ENCODE results near the gene CIZ1.

The CIZ1 gene

DNA sequence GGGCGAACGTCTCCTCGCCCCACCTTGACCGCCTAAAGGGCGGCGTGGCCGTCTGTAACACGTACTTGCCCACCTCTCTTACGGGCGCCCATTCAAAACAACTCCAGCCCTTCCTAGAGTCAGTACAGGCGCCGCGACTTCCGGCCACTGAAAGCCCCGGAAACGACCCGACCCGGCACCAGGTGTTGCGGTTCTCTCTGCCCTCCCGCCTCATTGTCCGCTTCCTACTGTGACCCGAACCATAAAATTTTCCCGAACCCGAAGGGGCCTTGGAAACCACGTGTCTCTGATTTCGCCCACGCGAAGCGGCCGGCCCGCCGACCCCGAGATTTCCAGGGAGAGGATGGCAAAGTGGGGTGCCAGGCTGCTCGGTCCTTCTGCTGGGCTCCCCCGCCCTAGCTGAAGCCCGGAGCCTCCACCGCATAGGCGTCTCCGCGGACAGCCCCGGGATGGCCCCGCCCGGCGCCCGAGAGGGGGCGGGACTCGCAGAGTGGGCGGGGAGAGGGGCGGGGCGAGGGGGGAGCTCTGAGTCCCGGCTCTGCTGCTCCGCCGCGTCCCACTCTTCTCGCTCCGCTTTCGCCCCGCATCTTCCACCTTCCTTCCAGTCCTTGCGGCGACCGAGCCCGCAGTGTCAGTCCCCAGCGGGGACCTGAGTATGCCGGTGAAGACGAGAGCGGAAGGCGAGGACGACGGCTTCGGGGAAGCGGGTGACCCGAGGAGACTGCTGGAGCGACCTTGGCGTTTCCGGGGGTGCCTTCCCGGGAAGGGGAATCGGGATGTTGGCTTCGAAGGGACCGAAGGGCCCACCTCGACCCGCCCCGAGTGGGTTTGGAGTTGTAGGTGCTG is 63.2 kb downstream of the CIZ1 start:
- peak in 55 of 56 donors; percentile 55 to 97 (median 86) for DNase-seq

DNA sequence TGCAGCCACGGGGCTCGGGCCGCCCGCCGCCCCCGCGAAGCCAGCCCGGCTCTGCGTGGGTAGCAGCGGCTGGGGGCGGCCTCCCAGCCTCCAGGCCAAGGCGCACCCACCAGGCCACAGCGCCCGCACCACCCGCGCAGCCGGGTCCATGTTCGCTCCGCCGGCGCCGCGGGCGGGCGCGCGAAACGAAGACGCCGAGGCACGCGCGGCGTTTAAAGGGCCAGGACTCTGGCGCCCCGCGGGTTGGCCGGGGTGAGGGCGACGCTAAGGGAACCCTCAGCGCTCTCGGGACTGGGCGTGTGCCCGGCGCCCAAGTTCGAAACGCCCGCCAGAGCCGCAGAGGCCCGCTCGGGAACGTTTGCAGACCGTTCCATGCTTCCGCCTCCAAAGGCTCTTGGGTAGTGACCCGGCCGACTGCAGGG is 63.8 kb downstream of the CIZ1 start, which contains the start of gene PTGES2:
PTGES2 (minus strand) TSS at position 162 of the 422 bp plus-strand sequence; CDS start at position 150, 12 bp downstream.
- peak in 52 of 56 donors; percentile 15 to 88 (median 74) for DNase-seq

DNA sequence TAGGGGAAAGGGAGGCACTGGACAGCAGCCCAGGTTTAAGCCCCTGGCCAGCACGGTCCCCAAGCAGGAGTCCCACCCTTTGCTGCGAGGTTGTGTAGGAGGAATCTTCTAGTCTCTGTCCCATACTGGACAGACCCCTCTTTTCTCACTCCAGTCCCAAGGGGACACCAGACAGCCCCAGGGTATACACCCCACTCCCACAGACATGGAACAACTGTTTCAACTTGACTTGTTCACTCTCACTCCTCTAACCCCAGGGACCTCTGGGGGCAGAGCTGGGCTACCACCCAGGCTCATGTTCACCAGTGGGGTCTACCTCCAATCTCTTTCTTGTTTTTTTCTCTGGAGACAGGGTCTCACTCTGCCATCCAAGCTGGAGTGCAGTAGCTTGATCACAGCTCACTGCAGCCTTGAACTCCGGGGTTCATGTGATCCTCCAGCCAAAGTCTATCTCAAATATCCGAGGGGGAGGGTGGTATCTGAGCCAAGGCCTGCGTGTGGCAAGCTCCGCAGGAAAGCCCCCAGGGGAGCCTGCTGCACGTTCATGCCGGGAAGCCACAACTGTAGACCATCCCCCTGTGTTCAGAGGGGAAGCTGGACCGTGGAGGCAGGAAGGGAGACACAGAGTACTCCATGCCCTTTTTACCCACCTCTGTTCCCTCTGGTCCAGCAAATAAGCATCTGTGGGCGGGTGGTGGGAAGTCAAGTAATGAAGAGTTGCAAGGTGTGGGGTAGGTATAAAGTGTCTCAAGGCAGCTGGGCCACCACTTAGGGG is 65.6 kb downstream of the CIZ1 start:
- no peak for DNase-seq

DNA sequence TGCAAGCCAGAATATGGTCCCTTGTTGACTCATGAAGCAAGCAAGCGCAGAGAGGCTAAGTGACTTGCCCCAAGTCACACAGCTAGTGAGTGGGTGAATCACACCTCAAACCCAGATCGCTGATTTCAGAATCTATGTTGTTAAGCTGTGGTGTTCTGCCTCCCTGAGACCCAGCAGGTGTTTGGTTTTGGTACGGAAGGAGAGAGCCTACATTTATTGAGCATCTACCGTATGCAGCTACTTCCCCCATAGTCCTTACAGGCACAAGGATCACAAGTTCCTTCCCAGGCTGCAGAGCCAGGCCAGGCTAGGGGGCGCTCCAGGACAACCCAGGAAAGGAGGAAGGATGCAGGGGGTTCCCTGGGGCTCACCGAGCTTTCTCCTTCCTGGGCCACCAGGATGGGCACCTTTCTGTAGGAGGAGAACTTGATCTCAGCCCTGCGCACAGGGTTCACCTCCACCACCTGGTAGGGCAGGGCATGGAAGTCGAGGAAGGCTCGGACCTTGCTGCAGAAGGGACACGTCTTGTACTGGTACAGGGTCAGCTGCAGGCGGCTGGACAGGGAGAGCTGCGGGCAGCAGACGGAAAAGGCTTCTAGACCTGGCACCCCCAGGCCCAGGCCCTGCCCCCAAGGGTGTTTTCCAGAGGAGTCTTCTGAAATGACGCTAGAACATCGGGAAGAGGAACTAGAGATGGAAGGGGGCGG is 66.3 kb downstream of the CIZ1 start:
- DNase-seq, result peak in 24 of 56 donors; percentile 9 to 65 (median 32)

DNA sequence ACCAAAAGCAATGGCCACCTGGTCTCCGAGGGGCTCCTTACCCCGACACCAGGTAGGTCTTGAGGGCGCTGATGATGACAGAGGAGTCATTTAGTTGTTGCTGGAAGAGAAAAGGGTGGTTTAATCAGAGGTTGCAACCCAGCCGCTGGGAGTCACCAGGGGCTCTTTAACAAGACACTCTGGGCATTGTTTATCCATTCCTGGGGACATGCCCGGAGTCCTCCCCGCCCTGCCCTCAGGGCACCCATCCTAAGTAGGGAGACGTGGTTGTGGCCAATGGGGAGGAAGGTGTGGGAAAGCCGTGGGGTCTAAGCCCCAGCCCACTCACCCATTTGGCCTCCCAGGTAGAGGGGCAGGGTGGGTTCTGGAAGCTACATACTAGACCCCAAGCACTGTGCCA is 66.9 kb downstream of the CIZ1 start:
- no peak for DNase-seq

DNA sequence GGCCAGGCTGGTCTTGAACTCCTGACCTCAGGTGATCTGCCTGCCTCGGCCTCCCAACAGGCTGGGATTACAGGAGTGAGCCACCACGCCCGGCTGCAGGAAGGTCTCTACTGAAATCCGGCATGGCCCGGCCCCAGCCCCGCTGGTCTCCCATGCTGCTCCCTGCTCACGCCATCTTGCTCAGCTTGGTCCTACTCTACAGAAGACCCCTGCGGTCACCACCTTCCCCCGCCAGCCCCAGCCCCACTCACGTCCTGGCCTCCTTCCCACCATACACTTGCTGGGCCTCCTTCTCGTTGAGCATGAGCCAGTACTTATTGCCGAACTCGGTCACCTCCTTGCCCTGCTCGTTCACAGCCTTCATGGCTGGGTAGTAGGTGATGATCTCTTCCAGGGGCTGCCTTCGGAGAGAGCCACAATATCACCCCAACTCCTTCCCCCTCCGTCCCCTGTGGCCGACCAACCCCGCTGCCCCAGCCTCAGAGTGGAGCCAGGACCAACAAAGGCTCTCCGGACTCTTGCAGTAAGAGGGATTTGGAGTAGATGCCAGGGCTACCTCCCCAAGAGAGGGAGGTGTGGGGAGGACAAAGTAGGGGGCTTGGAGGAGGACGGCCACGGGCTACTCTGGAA is 67.8 kb downstream of the CIZ1 start:
- DNase-seq, result no peak

DNA sequence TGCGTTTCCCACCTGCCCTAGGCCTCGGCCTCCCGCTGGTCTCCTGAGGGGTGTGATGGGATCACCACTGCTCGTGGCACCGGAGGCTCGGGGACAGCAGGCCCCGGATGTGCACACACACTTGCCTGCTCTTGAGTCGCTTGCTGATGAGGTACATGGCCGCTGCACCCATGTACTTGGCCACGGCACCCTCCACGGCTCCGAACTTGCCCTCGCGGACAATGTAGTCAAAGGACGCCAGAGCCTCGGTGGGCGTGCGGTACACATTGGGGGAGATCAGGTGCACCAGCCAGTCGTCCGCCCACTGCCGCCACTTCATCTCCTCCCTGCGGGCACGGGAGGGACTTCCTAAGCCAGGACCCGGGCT is 68.6 kb downstream of the CIZ1 start:
- DNase-seq, result no peak

DNA sequence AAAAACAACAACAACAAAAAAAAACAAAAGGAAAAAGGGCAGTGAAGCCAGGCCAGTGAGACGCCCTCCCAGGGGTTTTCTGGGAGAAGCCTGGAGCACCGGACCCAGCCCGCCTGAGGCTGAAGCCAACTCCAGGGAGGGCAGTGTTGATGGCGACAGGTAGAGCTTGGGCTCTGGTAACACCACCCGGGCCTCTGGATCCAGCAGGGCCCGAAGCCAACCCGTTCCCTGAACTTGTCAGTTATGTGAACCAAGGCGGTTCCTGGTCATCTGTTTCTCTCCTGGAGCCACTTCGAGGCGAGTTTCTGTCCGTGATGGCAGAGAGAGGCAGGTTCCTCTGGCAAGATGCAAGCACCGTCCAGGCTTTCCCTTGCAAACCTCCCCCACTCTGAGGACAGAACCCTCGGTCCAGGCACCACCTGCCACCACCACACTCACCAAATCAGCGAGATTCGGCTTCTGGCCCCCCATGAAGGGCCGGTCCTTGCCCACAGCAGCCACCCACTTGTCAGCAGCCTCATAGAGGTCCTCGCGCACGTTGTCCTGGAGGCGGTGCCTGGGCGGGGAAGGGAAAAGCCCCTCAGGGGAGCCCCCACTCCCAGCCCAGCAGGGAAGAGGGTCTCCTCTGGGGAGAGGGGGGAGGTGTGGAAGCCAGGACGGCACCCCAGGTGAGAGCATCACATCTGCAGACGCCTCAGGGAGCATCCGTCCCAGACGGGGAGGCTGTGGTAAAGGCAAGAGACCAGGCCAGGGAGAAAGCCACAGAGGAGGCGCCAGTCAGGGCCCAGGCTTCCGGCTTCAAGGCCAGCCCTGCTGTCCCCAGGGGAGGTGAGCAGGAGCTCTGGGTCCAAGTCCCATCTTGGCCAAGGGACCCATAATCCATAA is 69.2 kb downstream of the CIZ1 start:
- DNase-seq, result no peak

DNA sequence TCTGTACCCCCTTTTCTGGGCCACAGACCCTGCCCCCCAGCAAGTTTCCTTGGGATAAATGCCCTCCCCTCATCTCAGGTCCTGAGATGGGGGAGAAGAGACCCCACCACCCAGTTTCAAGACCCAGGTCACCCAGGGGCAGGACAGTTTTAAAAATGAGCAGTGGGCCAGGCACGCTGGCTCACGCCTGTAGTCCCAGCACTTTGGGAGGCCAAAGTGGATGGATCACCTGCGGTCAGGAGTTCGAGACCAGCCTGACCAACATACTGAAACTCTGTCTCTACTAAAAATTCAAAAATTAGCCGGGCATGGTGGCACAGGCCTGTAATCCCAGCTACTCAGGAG is 69.9 kb downstream of the CIZ1 start:
- DNase-seq, result no peak

DNA sequence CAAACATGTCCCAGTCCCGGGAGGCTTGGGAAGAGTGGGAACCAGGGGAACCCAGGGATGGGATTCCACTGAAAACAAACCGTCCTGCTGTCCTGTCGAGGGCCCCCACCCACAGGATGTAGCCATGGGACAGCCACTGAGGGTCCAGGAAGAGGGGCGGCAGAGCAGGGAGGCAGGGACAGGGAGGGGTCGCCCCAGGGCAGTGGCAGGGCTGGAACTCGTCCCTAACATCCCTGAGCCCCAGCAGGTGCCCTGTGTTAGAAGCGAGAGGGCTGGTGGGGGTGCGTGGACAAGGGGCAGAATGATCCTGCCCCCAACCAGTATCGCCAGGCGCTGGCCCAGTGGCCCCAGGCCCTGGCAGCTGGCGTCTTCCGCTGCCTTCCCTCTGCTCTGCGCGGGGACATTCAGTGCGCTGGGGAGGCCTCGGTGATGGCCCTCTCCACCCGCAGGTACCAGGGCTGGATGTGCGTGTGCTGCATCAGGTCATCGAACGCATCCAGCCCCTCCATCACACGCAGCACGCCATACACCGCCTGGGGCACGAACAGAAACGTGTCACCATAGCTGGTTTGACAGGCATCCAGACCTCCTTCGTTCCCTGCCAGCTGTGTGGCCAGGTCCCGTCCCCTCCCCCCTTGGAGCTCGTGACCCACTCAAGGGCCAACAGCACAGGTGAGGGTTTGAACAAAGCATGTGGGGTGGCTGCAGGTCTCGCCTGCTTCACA is 70.5 kb downstream of the CIZ1 start:
- DNase-seq, result no peak

DNA sequence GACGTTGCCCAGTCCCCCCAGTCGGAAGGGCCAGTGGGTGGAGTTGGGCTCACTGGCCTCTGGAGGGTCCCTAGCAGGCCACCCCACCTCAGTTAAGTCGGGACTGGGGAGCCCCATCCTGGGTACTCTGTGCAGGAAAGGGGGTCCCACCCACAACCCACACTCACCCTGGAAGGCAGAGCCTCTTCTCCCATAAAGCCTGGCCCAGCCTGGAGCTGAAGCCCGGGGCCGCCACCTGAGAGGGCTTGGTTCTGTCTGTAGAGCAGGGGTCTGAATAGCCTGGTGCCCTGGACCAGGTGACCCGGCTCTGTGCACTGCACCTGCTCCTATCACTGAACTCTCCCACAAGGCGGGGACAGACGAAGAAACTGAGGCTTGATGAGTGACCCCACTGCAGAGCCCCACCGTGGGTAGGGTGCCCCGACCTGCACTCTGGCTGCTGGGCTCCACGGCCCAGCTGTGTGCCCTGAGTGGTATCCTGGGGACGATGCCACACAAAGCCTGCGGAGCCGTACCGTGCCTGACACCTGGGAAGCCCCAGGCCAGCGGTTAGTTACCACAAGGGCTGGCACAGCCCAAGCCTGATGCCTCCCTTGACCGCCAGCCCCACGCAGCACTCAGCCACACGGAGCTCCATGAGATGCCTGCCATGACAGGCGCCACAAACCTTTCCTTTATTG is 71.2 kb downstream of the CIZ1 start:
- no peak for DNase-seq

DNA sequence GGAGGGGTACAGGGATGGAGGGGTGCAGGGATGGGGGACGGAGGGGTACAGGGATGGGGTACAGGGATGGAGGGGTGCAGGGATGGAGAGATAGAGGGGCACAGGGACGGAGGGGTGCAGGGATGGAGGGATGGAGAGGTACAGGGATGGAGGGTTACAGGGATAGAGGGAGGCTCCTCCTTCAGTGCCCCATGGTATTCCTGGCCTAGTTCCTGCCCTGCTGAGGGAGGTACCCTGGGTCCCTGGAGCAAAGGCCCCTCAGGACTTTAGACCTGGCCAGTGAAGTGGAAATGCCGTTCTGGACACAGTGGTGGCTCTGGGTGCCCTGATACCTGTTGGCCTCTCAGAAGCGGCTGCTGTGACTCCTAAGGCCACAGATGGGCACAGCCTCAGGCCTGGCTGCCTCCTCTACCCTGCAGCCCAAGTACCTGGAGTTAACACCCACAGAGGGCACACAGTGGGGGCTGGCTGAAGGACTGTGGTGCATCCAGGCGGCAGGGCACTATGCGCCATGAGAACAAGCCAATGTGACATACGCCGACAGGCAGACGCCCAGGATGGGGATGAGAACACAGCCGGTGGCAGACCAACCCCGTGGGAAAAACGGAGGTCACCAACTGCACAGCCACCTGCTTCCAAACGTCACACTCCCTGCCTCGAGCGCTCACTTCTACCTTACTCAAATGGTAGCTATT is 72.3 kb downstream of the CIZ1 start:
- no peak for DNase-seq

DNA sequence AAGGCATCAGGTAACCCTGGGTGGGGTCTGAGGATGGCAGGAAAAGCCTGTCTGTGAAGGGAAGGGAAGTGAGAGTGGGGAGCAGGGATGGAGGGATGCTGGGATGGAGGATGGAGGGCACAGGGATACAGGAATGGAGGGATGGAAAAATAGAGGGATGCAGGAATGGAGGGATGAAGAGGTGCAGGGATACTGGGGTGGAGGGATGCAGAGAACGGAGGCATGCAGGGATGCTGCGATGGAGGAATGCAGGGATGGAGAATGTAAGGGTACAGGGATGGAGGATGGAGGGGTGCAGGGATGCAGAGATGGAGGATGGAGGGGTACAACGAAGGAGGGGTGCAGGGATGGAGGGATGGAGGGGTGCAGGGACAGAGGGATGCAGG is 72.9 kb downstream of the CIZ1 start:
- DNase-seq, result no peak

DNA sequence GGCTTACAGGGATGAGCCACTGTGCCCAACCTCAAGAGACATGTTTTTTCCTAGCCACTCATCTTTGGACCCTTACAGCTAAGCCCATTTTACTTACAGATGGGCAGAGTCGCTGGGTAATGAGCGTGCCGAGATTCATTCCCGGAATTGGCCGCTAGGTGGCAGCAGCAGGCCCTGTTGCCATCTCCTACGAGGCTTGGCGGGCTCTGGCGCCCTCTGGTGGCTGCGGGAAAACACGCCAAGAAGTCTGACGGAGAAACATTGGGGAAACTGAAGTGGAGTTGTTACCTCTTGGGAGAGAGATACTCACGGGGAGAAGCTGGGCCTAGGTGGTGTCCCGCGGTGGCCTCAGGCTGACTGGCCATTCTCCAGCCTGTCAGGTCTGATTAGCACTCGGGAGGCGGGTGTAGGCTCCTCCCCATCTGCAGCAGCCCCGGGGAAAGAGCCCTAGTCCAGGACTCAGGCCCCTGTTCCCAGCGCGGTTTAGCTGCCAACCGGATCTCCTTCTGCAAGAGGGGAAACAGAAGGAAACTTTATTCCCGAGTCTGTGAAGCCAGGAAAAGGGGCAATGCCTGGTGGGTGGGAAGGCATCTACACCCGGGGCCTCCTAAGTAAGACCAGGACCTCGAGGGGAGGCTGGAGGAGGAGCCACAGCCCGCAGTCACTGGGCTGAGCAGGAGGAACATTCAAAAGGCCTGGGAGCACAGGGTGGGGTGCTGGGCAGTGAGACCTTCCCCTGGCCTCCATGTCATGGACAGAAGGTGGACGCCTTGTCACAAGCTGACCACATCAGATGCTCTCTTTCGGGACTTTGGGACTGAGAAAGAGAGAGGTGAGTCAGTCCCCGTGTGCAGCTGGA is 73.5 kb downstream of the CIZ1 start:
- DNase-seq, result peak; percentile 28 to 98 (median 80)

DNA sequence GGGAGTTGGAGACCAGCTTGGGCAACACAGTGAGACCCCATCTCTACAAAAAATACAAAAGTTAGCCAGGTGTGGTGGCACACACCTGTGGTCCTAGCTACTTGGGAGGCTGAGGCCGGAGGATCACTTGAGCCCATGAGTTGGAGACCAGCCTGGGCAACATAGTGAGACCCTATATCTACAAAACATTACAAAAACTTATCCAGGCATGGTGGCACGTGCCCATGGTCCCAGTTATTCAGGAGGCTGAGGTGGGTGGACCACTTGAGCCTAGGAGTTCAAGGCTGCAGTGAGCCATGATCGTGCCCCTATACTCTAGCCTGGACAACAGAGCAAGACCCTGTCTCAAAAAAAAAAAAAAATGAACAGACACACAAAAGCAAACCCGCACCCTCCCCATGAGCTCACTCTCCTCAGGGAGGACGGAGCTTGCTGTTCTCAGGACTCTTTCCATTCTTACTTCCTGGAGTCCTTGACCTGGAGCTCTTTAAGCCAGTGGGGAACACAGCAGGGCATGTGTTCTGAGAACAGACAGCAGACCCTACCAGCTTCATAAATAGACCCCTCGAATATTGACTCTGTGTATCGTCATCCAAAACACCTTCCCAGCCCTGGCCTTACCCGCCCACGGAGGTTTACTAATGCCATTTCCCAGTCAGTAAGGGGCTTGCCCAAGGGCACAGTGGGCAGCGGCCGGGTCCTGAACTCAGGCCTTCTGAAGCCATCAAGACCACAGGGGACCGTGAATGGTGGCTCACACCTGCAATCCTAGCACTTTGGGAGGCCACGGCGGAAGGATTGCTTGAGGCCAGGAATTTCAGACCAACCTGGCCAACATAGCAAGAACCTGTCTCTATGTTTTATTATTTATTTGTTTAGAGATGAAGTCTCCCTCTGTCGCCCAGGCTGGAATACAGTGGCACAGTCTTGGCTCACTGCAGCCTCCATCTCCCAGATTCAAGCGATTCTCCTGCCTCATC is 75.0 kb downstream of the CIZ1 start:
- DNase-seq, result no peak
